Natural killer cell (primary cell): ENCODE results near the gene CEND1. TPM values are rescaled to one million over a fixed set of nuclear protein-coding genes. Genes with fewer than 3 reads are reported as not detected.
A peak's percentile ranks its signal among the peaks of the same experiment; 100 is the strongest.

Experiments
- ATAC-seq, 3 donors: fragments of 150-1000 bp in 2 of 3; fragments of 200-7000 bp in 1 of 3; cut with Tn5 transposase; 1 replicate in 1 of 3; 2 replicates in 2 of 3; pipeline ENCODE4 v1.10.0; 2021; ENCODE audit warnings: mild to moderate bottlenecking in 2 of 3, moderate library complexity in 2 of 3
- DNase-seq, 2 donors: peaks; one replicate each; pipeline versions ENCODE4 v3.0.0 to v3.0.0-alpha.2; 2013 to 2021; ENCODE audit warnings: mixed read lengths in 1 of 2
- H3K27ac ChIP-seq: one replicate; pipeline ENCODE4 v1.5.1; 2013; ENCODE audit warnings: mild to moderate bottlenecking, low read length
- H3K27me3 ChIP-seq: one replicate; pipeline ENCODE4 v1.6.1; 2013; ENCODE audit warnings: low read length; ENCODE audit not compliant: control insufficient read depth, insufficient read depth
- H3K36me3 ChIP-seq: one replicate; pipeline ENCODE4 v1.6.1; 2013; ENCODE audit warnings: low read length; ENCODE audit not compliant: control insufficient read depth, insufficient read depth
- H3K4me1 ChIP-seq: one replicate; pipeline ENCODE4 v1.6.1; 2013; ENCODE audit warnings: low read length; ENCODE audit not compliant: control insufficient read depth, insufficient read depth
- H3K4me3 ChIP-seq: one replicate; pipeline ENCODE4 v1.5.1; 2013; ENCODE audit warnings: low read length
- H3K9me3 ChIP-seq: one replicate; pipeline ENCODE4 v1.6.1; 2013; ENCODE audit warnings: low read length; ENCODE audit not compliant: control insufficient read depth, insufficient read depth
- H3K27ac Mint-ChIP-seq, 2 donors: one replicate each; pipeline ENCODE4 v1.8.0; 2022; ENCODE audit warnings: mild to moderate bottlenecking in 2 of 2, mixed read lengths in 2 of 2, moderate library complexity in 1 of 2
- H3K27me3 Mint-ChIP-seq, 2 donors: one replicate each; pipeline ENCODE4 v1.8.0; 2022; ENCODE audit warnings: low read depth in 2 of 2, mixed read lengths in 2 of 2
- H3K36me3 Mint-ChIP-seq: one replicate; pipeline ENCODE4 v1.8.0; 2022; ENCODE audit warnings: mixed read lengths
- H3K4me1 Mint-ChIP-seq, 2 donors: one replicate each; pipeline ENCODE4 v1.8.0; 2022; ENCODE audit warnings: mixed read lengths in 2 of 2
- H3K4me3 Mint-ChIP-seq: one replicate; pipeline ENCODE4 v1.8.0; 2022; ENCODE audit warnings: mild to moderate bottlenecking, moderate library complexity, mixed read lengths
- H3K9me3 Mint-ChIP-seq, 2 donors: one replicate each; pipeline ENCODE4 v1.8.0; 2022; ENCODE audit warnings: mixed read lengths in 2 of 2
- CTCF ChIP-seq: fragments of 200-600 bp; IDR thresholded peaks from one replicate; pipeline ENCODE4 v1.8.0; 2022; ENCODE audit warnings: antibody characterized with exemption
- WGBS: methylation state at CpG from one replicate; pipeline ENCODE4 v1.1.7; 2013; ENCODE audit warnings: missing lambda C conversion rate; ENCODE audit not compliant: insufficient coverage; 5-methylcytosine and 5-hydroxymethylcytosine counted together
- intact Hi-C: fragments of 100-400 bp; cut with micrococcal nuclease; formaldehyde crosslinking; loops from one replicate; pipeline ENCODE4 v1.14.2; 2022
- total RNA-seq, 4 donors: library from RNA; stranded (reverse); fragments of 120-200 nt in 1 of 4; gene quantifications; one replicate each; pipeline versions ENCODE4 v1.2.3 to v1.2.4, GENCODE V29; 2013 to 2022

CEND1 gene
- total RNA-seq, 3 donors from 2014 or later (not counting 1 experiment from before 2014, with no cell fraction given): not detected

GRCh38 chr11:800473-800872 is 10.6 kb upstream of the CEND1 start:
- 95% methylated on average over 30 of the region's 30 CpGs for WGBS
- ATAC-seq: no peak
- intact Hi-C loops: no loop called here
- Histone ChIP-seq H3K4me3 (no peak overlapping the region), H3K36me3 (peaks cover 5% of the 10 kb centered on the region), H3K27ac (no peak overlapping the region), H3K4me1 (peaks cover 40% of the 10 kb centered on the region), H3K9me3 (no peaks in the 10 kb centered on the region), H3K27me3 (no peaks in the 10 kb centered on the region)
- peaks cover 0 to 24% of the 10 kb centered on the region in 2 donors for H3K4me1 Mint-ChIP-seq
- TF ChIP-seq CTCF: no peak
- no peaks in the 10 kb centered on the region for H3K27me3 Mint-ChIP-seq
- no peak overlapping the region for H3K27ac Mint-ChIP-seq
- H3K36me3 Mint-ChIP-seq: no peaks in the 10 kb centered on the region
- no peak overlapping the region for H3K4me3 Mint-ChIP-seq
- no peaks in the 10 kb centered on the region for H3K9me3 Mint-ChIP-seq
- no peak for DNase-seq

DNA sequence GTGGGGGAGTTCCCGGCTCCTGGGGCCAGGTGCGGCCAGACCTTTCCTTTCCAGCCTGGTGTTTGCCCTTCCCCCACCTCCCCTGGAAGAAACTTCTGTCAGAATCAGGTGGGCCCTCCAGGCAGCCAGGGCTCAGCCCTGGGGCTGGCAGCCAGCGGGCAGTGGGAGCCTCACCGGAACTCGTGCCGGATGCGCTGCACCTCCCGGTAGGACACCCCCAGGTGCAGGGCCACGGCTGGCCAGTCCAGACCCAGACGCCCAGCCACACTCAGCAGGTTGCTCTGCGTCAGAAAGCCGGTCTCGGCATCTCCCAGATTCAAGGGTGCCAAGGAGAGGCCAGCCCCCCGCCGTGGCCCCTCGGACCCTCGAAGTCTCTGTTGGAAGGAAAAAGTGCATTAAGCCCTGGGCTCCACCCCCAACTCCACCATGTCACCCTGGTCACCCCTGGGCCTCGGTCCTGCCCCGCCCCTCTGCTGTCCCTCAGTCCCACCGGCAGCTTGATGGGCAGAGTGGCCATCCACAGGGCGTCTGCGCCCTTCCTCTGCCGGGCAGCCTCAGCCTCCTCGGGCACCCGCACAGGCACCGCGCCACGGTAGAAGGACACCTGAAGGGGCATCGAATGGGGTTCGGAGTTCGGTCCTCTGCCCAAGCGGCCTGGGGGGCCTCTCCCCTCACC is 9.9 kb upstream of the CEND1 start:
- no peak overlapping the region for H3K4me3 Mint-ChIP-seq
- ATAC-seq (no peak), DNase-seq (no peak)
- no peak overlapping the region for H3K27ac Mint-ChIP-seq
- Histone ChIP-seq H3K9me3 (no peaks in the 10 kb centered on the region), H3K4me1 (peaks cover 45% of the 10 kb centered on the region), H3K27me3 (no peaks in the 10 kb centered on the region), H3K36me3 (peaks cover 5% of the 10 kb centered on the region), H3K27ac (no peak overlapping the region), H3K4me3 (no peak overlapping the region)
- no peaks in the 10 kb centered on the region for H3K27me3 Mint-ChIP-seq
- 97% methylated on average over 32 of the region's 32 CpGs for WGBS
- TF ChIP-seq CTCF: no peak
- peaks cover 0 to 24% of the 10 kb centered on the region in 2 donors for H3K4me1 Mint-ChIP-seq
- no peaks in the 10 kb centered on the region for H3K9me3 Mint-ChIP-seq
- intact Hi-C loops: no loop called here
- no peaks in the 10 kb centered on the region for H3K36me3 Mint-ChIP-seq

DNA sequence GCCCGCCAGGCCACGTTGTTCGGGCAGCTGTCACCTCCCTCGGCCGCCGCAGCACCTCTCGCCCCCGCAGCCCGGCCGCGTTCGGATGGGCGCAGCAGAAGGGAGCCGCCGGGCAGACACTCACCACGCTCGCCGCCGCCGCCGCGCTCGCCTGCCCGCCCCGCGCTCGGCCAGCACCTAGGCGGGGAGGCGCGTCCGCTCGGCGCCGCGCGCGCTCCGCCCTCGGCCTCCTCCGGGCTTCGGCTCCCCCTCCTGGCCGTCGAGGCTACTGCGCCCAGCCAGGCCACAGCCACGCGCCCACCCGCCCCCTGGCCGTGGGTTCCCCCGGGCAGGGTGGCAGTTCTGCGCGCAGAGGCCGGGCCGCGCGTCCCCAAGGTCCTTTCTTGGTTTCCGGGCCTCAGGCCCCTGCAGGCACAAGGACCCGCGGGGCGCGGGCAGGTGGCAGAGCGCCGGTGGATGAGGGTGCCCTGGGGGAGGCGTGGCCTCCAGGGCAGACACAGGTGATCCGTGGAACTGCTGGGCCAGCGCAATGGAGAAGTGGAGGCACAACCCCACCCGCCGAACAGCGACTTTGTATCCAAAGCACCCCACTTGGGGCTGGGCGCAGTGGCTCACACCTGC is 8.3 kb upstream of the CEND1 start, which contains the start of gene SLC25A22:
Gene SLC25A22, minus strand, starts transcription at position 189 of the 621 bp plus-strand sequence. CDS start 3,275 bp downstream, outside the sequence.
- Mint-ChIP-seq H3K4me1 (peaks cover 0 to 18% of the 10 kb centered on the region in 2 donors), H3K27ac (peak within 1 kb of the TSS; percentile 93 to 95), H3K36me3 (no peaks in the 10 kb centered on the region), H3K27me3 (no peaks in the 10 kb centered on the region), H3K9me3 (no peaks in the 10 kb centered on the region), H3K4me3 (peak within 1 kb of the TSS; percentile 95)
- DNase-seq (peak; percentile 90 to 94), ATAC-seq (peak; percentile 68 to 86 (median 73))
- Histone ChIP-seq H3K4me3 (peak within 1 kb of the TSS; percentile 91), H3K9me3 (no peaks in the 10 kb centered on the region), H3K27me3 (no peaks in the 10 kb centered on the region), H3K27ac (peak within 1 kb of the TSS; percentile 96), H3K36me3 (peaks cover 16% of the 10 kb centered on the region), H3K4me1 (peaks cover 36% of the 10 kb centered on the region)
- intact Hi-C loops: no loop called here
- peak; percentile 89 for TF ChIP-seq CTCF
- 2% methylated on average over 69 of the region's 69 CpGs for WGBS
